DND-41 (cell line): ENCODE data around the gene SPTBN4.

ENCODE experiments used
- ATAC-seq: fragments of 200-7000 bp; cut with Tn5 transposase; 3 replicates; pipeline ENCODE4 v1.9.1; 2021; ENCODE audit warnings: low read depth; ENCODE audit not compliant: insufficient read depth
- DNase-seq: peaks from one replicate; pipeline ENCODE4 v3.0.0-alpha.2; 2020
- H2AFZ ChIP-seq: 2 replicates; pipeline ENCODE4 v1.6.0; 2012; ENCODE audit warnings: low read depth, low read length
- H3K27ac ChIP-seq: 2 replicates; pipeline ENCODE4 v1.5.1; 2012; ENCODE audit warnings: low read length, inconsistent platforms
- H3K27me3 ChIP-seq: fragments of 200-600 bp; sonication (generic); 2 replicates; pipeline ENCODE4 v1.6.0; 2012; ENCODE audit warnings: low read length, mild to moderate bottlenecking, inconsistent platforms; ENCODE audit not compliant: insufficient read depth, poor library complexity
- H3K36me3 ChIP-seq: 2 replicates; pipeline ENCODE4 v1.5.1; 2012; ENCODE audit warnings: low read length, inconsistent platforms; ENCODE audit not compliant: insufficient read depth
- H3K4me1 ChIP-seq: 2 replicates; pipeline ENCODE4 v1.5.1; 2012; ENCODE audit warnings: mild to moderate bottlenecking, low read length; ENCODE audit not compliant: insufficient read depth
- H3K4me2 ChIP-seq: 2 replicates; pipeline ENCODE4 v1.6.0; 2012; ENCODE audit warnings: mild to moderate bottlenecking, moderate library complexity, low read length, inconsistent platforms; ENCODE audit not compliant: insufficient read depth
- H3K4me3 ChIP-seq, 2 experiments: fragments of 200-600 bp in 1 of 2; shearing (Covaris generic) in 1 of 2; 2 replicates each; pipeline ENCODE4 v1.5.1; 2012 to 2016; ENCODE audit warnings: inconsistent platforms in 2 of 2, low read length in 2 of 2, mild to moderate bottlenecking in 2 of 2, low read depth in 1 of 2, moderate library complexity in 1 of 2
- H3K79me2 ChIP-seq: 2 replicates; pipeline ENCODE4 v1.6.0; 2012; ENCODE audit warnings: low read length, inconsistent platforms; ENCODE audit not compliant: insufficient read depth
- H3K9ac ChIP-seq: 2 replicates; pipeline ENCODE4 v1.6.0; 2012; ENCODE audit warnings: low read depth, mild to moderate bottlenecking, inconsistent platforms, low read length, moderate library complexity
- H3K9me3 ChIP-seq: 2 replicates; pipeline ENCODE4 v1.5.1; 2012; ENCODE audit warnings: low read length, moderate library complexity, mild to moderate bottlenecking, inconsistent platforms; ENCODE audit not compliant: insufficient read depth, severe bottlenecking
- H4K20me1 ChIP-seq: 2 replicates; pipeline ENCODE4 v1.6.0; 2012; ENCODE audit warnings: low read length; ENCODE audit not compliant: insufficient read depth
- CTCF ChIP-seq: IDR thresholded peaks from 2 replicates; pipeline ENCODE4 v1.5.1; 2012; ENCODE audit warnings: borderline replicate concordance, low read length, moderate library complexity, mild to moderate bottlenecking; ENCODE audit not compliant: poor library complexity, severe bottlenecking; ENCODE audit errors: extremely low read depth
- EZH2 ChIP-seq: IDR thresholded peaks from 3 replicates; pipeline ENCODE4 v1.6.1; 2012; ENCODE audit warnings: borderline replicate concordance, low read depth, mild to moderate bottlenecking, moderate library complexity, low read length, inconsistent platforms; ENCODE audit not compliant: severe bottlenecking

SPTBN4 gene

GRCh38 chr19:40581531-40581930, 114.7 kb downstream of the SPTBN4 start:
- no peak overlapping the region for H3K9ac ChIP-seq
- H2AFZ ChIP-seq = no peak overlapping the region
- no peak overlapping the region for H3K27ac ChIP-seq
- no peaks in the 10 kb centered on the region for H3K9me3 ChIP-seq
- TF ChIP-seq CTCF (no peak), EZH2 (no peak)
- no peak overlapping the region for H3K4me2 ChIP-seq
- H3K79me2 ChIP-seq = peaks cover 19% of the 10 kb centered on the region
- no peaks in the 10 kb centered on the region for H3K27me3 ChIP-seq
- no peak overlapping the region for H3K4me3 ChIP-seq
- DNase-seq (no peak), ATAC-seq (no peak)
- H3K4me1 ChIP-seq = peaks cover 16% of the 10 kb centered on the region
- H4K20me1 ChIP-seq = no peaks in the 10 kb centered on the region
- peaks cover 51% of the 10 kb centered on the region for H3K36me3 ChIP-seq

GRCh38 chr19:40582467-40582866, 115.7 kb downstream of the SPTBN4 start:
- peaks cover 11% of the 10 kb centered on the region for H3K79me2 ChIP-seq
- no peaks in the 10 kb centered on the region for H3K9me3 ChIP-seq
- no peak overlapping the region for H3K9ac ChIP-seq
- peaks cover 12% of the 10 kb centered on the region for H3K4me1 ChIP-seq
- no peak for DNase-seq
- TF ChIP-seq CTCF (no peak), EZH2 (no peak)
- H3K4me2 ChIP-seq = no peak overlapping the region
- H3K27ac ChIP-seq = no peak overlapping the region
- no peaks in the 10 kb centered on the region for H4K20me1 ChIP-seq
- H3K4me3 ChIP-seq = no peak overlapping the region
- H3K36me3 ChIP-seq = peaks cover 58% of the 10 kb centered on the region
- no peak overlapping the region for H2AFZ ChIP-seq
- ATAC-seq = no peak
- H3K27me3 ChIP-seq = no peaks in the 10 kb centered on the region

GRCh38 chr19:40583283-40583682, 116.5 kb downstream of the SPTBN4 start:
- Histone ChIP-seq H3K4me2 (no peak overlapping the region), H3K9me3 (no peaks in the 10 kb centered on the region), H3K9ac (no peak overlapping the region), H4K20me1 (no peaks in the 10 kb centered on the region), H3K4me1 (peaks cover 3% of the 10 kb centered on the region), H3K79me2 (peaks cover 3% of the 10 kb centered on the region; the same call in 1 of the 2 replicates), H3K27ac (no peak overlapping the region), H2AFZ (no peak overlapping the region), H3K36me3 (peaks cover 60% of the 10 kb centered on the region), H3K4me3 (no peak overlapping the region), H3K27me3 (no peaks in the 10 kb centered on the region)
- TF ChIP-seq CTCF = no peak
- no peak for TF ChIP-seq EZH2
- no peak for DNase-seq
- no peak for ATAC-seq

- no peaks in the 10 kb centered on the region for H3K27me3 ChIP-seq
- no peaks in the 10 kb centered on the region for H3K79me2 ChIP-seq
- H3K9me3 ChIP-seq = no peaks in the 10 kb centered on the region
- no peak overlapping the region for H3K4me3 ChIP-seq
- H3K36me3 ChIP-seq = peaks cover 60% of the 10 kb centered on the region
- TF ChIP-seq EZH2 = no peak
- TF ChIP-seq CTCF = peak; percentile 43
- H2AFZ ChIP-seq = no peak overlapping the region
- no peaks in the 10 kb centered on the region for H3K4me1 ChIP-seq
- H3K27ac ChIP-seq = no peak overlapping the region
- ATAC-seq (no peak), DNase-seq (no peak)
- no peak overlapping the region for H3K4me2 ChIP-seq
- H3K9ac ChIP-seq = no peak overlapping the region
- H4K20me1 ChIP-seq = no peaks in the 10 kb centered on the region
Measured at GRCh38 chr19:40584007-40584406, 117.2 kb downstream of the SPTBN4 start.
